ENCODE data around the gene GPR142.

GPR142 gene

GRCh38 chr17:74408262-74408661, 41.0 kb downstream of the GPR142 start:
- TF ChIP-seq, protein P1, sequence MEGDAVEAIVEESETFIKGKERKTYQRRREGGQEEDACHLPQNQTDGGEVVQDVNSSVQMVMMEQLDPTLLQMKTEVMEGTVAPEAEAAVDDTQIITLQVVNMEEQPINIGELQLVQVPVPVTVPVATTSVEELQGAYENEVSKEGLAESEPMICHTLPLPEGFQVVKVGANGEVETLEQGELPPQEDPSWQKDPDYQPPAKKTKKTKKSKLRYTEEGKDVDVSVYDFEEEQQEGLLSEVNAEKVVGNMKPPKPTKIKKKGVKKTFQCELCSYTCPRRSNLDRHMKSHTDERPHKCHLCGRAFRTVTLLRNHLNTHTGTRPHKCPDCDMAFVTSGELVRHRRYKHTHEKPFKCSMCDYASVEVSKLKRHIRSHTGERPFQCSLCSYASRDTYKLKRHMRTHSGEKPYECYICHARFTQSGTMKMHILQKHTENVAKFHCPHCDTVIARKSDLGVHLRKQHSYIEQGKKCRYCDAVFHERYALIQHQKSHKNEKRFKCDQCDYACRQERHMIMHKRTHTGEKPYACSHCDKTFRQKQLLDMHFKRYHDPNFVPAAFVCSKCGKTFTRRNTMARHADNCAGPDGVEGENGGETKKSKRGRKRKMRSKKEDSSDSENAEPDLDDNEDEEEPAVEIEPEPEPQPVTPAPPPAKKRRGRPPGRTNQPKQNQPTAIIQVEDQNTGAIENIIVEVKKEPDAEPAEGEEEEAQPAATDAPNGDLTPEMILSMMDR (IDR thresholded peaks at IDR 0.05; ENCODE audit: low read depth, low read length): no peak
- no peak for DNase-seq (ENCODE audit: extremely low read depth, low read depth)

- TF ChIP-seq, protein P1 (IDR thresholded peaks at IDR 0.05; ENCODE audit: low read depth, low read length): no peak
- no peak for DNase-seq (ENCODE audit: extremely low read depth, low read depth)
These were observed 41.5 kb downstream of the GPR142 start for GRCh38 chr17:74408815-74409214.

- TF ChIP-seq, protein P1 (IDR thresholded peaks at IDR 0.05; ENCODE audit: low read depth, low read length): no peak
- no peak for DNase-seq (ENCODE audit: extremely low read depth, low read depth)
These were observed 42.7 kb downstream of the GPR142 start for GRCh38 chr17:74410001-74410443.

DNA sequence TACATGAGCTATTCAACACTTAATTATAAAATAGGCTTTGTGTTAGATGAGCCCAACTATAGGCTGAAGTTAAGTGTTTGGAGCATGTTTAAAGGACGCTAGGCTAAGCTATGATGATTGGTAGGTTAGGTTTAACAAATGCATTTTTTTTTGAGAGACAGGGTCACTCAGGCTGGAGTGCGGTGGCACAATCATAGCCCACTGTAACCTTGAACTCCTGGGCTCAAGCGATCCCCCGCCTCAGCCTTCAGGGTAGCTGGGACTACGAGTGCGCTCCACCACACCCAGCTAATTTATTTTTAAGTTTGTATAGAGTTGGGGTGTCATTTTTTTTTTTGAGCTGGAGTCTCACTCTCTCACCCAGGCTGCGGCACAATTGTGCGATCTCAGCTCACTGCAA, 45.3 kb downstream of the GPR142 start:
- no peak for DNase-seq (ENCODE audit: extremely low read depth, low read depth)
- TF ChIP-seq, protein P1 (IDR thresholded peaks at IDR 0.05; ENCODE audit: low read depth, low read length): no peak

DNA sequence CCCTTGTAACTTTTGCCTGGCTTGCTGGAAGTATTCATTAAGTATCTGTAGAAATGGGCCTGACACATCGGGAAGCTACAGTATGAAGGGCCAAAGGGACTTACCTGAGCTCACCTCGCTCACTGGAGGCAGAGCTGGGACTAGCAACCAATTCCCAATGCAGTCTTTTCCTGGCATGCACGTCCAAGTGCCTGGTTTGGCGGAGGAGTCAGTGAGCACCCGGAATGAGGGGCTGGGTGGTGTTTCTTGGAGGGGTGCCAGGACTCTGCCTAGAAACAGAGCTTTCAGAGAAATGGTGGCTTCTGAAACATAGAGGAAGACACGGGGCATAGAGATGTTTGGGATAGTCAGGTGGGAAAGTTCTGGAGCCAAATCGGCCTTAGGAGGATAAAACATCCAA, 46.2 kb downstream of the GPR142 start:
- no peak for DNase-seq (ENCODE audit: extremely low read depth, low read depth)
- TF ChIP-seq, protein P1 (IDR thresholded peaks at IDR 0.05; ENCODE audit: low read depth, low read length): no peak

DNA sequence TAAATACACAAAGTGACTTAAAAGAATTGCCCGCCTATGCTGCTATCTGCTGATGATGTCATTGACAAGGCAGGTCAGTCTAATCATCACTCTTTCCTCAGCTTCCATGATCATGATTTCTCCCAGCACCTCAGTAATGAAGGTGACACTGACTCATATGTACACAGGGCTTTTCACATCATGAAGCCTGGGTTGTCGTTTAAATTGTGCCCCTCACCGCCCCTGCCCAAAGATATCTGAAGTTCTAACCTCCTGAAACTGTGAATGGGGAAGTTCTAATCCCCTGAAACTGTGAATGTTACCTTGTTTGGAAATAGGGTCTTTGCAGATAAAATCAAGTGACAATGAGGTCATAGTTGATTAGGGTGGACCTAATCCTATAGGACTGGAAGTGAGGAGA, 47.2 kb downstream of the GPR142 start:
- TF ChIP-seq, protein P1 (IDR thresholded peaks at IDR 0.05; ENCODE audit: low read depth, low read length): no peak

GRCh38 chr17:74415608-74416396, 48.5 kb downstream of the GPR142 start:
- DNase-seq (ENCODE audit: extremely low read depth, low read depth): no peak
- TF ChIP-seq, protein P1 (IDR thresholded peaks at IDR 0.05; ENCODE audit: low read depth, low read length): no peak

More for the DNA sequence above, 47.2 kb downstream of the GPR142 start:
- DNase-seq (ENCODE audit: extremely low read depth, low read depth): no peak

All from AG09319 (cell line).